HEK293T (cell line): Measurements from ENCODE around the gene RNU1-3.

Source experiments
- BHLHE40 ChIP-seq: fragments of 450-650 bp; IDR thresholded peaks from 2 replicates; pipeline ENCODE4 v1.6.1; 2016; ENCODE audit warnings: mild to moderate bottlenecking, moderate library complexity, borderline replicate concordance
- CTBP1 ChIP-seq: fragments of 450-650 bp; IDR thresholded peaks from 2 replicates; pipeline ENCODE4 v1.6.1; 2016; ENCODE audit warnings: borderline replicate concordance
- FOXA1 ChIP-seq: fragments of 450-650 bp; IDR thresholded peaks from 2 replicates; pipeline ENCODE4 v1.6.1; 2016; ENCODE audit warnings: mild to moderate bottlenecking
- HDGF ChIP-seq: fragments of 450-650 bp; IDR thresholded peaks from 2 replicates; pipeline ENCODE4 v1.6.1; 2017; ENCODE audit warnings: antibody characterized with exemption, borderline replicate concordance
- L3MBTL2 ChIP-seq: fragments of 450-650 bp; conservative IDR thresholded peaks from 2 replicates; pipeline ENCODE4 v1.6.1; 2016; ENCODE audit warnings: mild to moderate bottlenecking
- LEF1 ChIP-seq: fragments of 450-650 bp; IDR thresholded peaks from 2 replicates; pipeline ENCODE4 v1.6.1; 2017; ENCODE audit warnings: mild to moderate bottlenecking, borderline replicate concordance
- PKNOX1 ChIP-seq: fragments of 450-650 bp; IDR thresholded peaks from 2 replicates; pipeline ENCODE4 v1.6.1; 2016
- SP1 ChIP-seq: fragments of 450-650 bp; IDR thresholded peaks from 2 replicates; pipeline ENCODE4 v1.6.1; 2017
- TARDBP ChIP-seq: fragments of 450-650 bp; IDR thresholded peaks from 2 replicates; pipeline ENCODE4 v1.6.1; 2016

GRCh38 chr1:16625497-16626408, 41.0 kb downstream of the RNU1-3 start:
- no peak for TF ChIP-seq TARDBP
- TF ChIP-seq HDGF = no peak
- no peak for TF ChIP-seq BHLHE40
- no peak for TF ChIP-seq CTBP1
- TF ChIP-seq LEF1 = no peak
- no peak for TF ChIP-seq FOXA1
- TF ChIP-seq PKNOX1 = no peak
- no peak for TF ChIP-seq SP1
- TF ChIP-seq L3MBTL2 = no peak
